ENCODE measurements around the gene ANKRD55. TPM values are rescaled to one million over a fixed set of nuclear protein-coding genes. Genes with fewer than 3 reads are reported as not detected.
"Not testable (repeated sequence)": the region's sequence is repeated elsewhere in the genome, so short reads cannot be mapped to it uniquely, and the experiment has no call there.

Gene ANKRD55
- total and polyA plus RNA-seq, 9 of the 15 experiments (the other 6 are each of a cell fraction or from before 2014, with no cell fraction given): 3.4 to 10.6 (median 6.5) TPM

GRCh38 chr5:56268707-56269106, 35.6 kb upstream of the ANKRD55 start:
- POLR2A ChIA-PET: not testable (repeated sequence)

GRCh38 chr5:56267856-56268255, 34.7 kb upstream of the ANKRD55 start:
- Histone ChIP-seq H3K9me1 (ENCODE audit: control insufficient read depth, insufficient read depth, low read length) (no peaks in the 10 kb centered on the region), H3K9me3 (replicated peaks; ENCODE audit: control insufficient read depth, insufficient read depth, low read depth, low read length) (no peaks in the 10 kb centered on the region), H4K20me1 (replicated peaks; ENCODE audit: control insufficient read depth, insufficient read depth, low read length) (no peaks in the 10 kb centered on the region), H3K36me3 (ENCODE audit: control insufficient read depth, insufficient read depth, low read length) (no peaks in the 10 kb centered on the region), H2AFZ (ENCODE audit: low read depth, low read length) (no peak overlapping the region), H3K9ac (ENCODE audit: insufficient read depth in 1 of 2, low read depth in 2 of 2, low read length in 2 of 2) (no peak overlapping the region), H3K27me3 (ENCODE audit: control insufficient read depth in 2 of 2, insufficient read depth in 2 of 2, low read length in 2 of 2) (no peaks in the 10 kb centered on the region), H3K4me1 (replicated peaks in 1 of 2; ENCODE audit: control insufficient read depth in 2 of 2, insufficient read depth in 2 of 2, low read length in 2 of 2) (0 out of 5 replicates have a peak, but pooled peaks cover 0 to 3% of the 10 kb centered on the region in 2 experiments), H3K79me2 (ENCODE audit: control insufficient read depth, insufficient read depth, low read length) (no peaks in the 10 kb centered on the region), H3K4me3 (no peak overlapping the region), H3K27ac (ENCODE audit: extremely low read depth, low read depth, low read length) (no peak overlapping the region), H3K4me2 (ENCODE audit: insufficient read depth, low read length) (no peak overlapping the region)
- ATAC-seq: no peak
- DNase-seq (ENCODE audit: extremely low read depth in 1 of 4, low spot score in 3 of 4): no peak
- ChIA-PET CTCF (ENCODE audit: low intra/inter-chr PET ratio) (no interaction called here), POLR2A (no interaction called here)
- 41% methylated on average over 3 of the region's 3 CpGs for WGBS (ENCODE audit: insufficient coverage, low coverage, missing lambda C conversion rate)
- no peak for TF ChIP-seq ZNF75A (CRISPR knock-in tag; IDR thresholded peaks at IDR 0.05)
- TF ChIP-seq ASH1L (IDR thresholded peaks at IDR 0.05; ENCODE audit: borderline replicate concordance, low read depth, partially characterized antibody): no peak
- TF ChIP-seq GATA2 (CRISPR knock-in tag; IDR thresholded peaks at IDR 0.05): no peak
- TF ChIP-seq KLF13 (tag; IDR thresholded peaks at IDR 0.05; ENCODE audit: borderline replicate concordance, low read depth): no peak
- no peak for TF ChIP-seq SRSF9 (IDR thresholded peaks at IDR 0.05; ENCODE audit: borderline replicate concordance, low read depth, low read length)
- in situ Hi-C loops (cut with MboI): no loop called here
- FAIRE-seq: no peak
- intact Hi-C loops (cut with micrococcal nuclease): no loop called here
- no TSS peak for BruUV-seq (replicated peaks)

More at GRCh38 chr5:56268707-56269106, 35.6 kb upstream of the ANKRD55 start:
- H3K4me2 ChIP-seq (ENCODE audit: insufficient read depth, low read length); H2AFZ ChIP-seq (ENCODE audit: low read depth, low read length); H3K36me3 ChIP-seq (ENCODE audit: control insufficient read depth, insufficient read depth, low read length); H3K79me2 ChIP-seq (ENCODE audit: control insufficient read depth, insufficient read depth, low read length); H3K4me3 ChIP-seq; H4K20me1 ChIP-seq (replicated peaks; ENCODE audit: control insufficient read depth, insufficient read depth, low read length); BruUV-seq (replicated peaks); DNase-seq (ENCODE audit: extremely low read depth in 1 of 4, low spot score in 3 of 4); H3K27me3 ChIP-seq (ENCODE audit: control insufficient read depth in 2 of 2, insufficient read depth in 2 of 2, low read length in 2 of 2); H3K9me1 ChIP-seq (ENCODE audit: control insufficient read depth, insufficient read depth, low read length); H3K27ac ChIP-seq (ENCODE audit: extremely low read depth, low read depth, low read length); H3K4me1 ChIP-seq (replicated peaks in 1 of 2; ENCODE audit: control insufficient read depth in 2 of 2, insufficient read depth in 2 of 2, low read length in 2 of 2); in situ Hi-C loops (cut with MboI); FAIRE-seq; H3K9ac ChIP-seq (ENCODE audit: insufficient read depth in 1 of 2, low read depth in 2 of 2, low read length in 2 of 2); H3K9me3 ChIP-seq (replicated peaks; ENCODE audit: control insufficient read depth, insufficient read depth, low read depth, low read length); ATAC-seq: not testable (repeated sequence)
- intact Hi-C loops (cut with micrococcal nuclease): loop anchor here (1.0 kb wide), 1 partner anchor 332 kb away; no protein-coding TSS in a partner anchor
- 68% methylated on average over 3 of the region's 3 CpGs for WGBS (ENCODE audit: insufficient coverage, low coverage, missing lambda C conversion rate)
- CTCF ChIA-PET (ENCODE audit: low intra/inter-chr PET ratio): interaction anchor here (2.8 kb wide), 1 partner anchor 332 kb away, joined by 16 read pairs; no protein-coding TSS in a partner anchor
- TF ChIP-seq ZNF146 (CRISPR knock-in tag; IDR thresholded peaks at IDR 0.05; ENCODE audit: unreplicated experiment): peak; percentile 75

Data from K562 (cell line).